ENCODE results near the gene SGCA. TPM values are rescaled to one million over a fixed set of nuclear protein-coding genes. Genes with fewer than 3 reads are reported as not detected.

The SGCA gene
- total RNA-seq, 1 donor from 2014 or later, result 159 TPM

DNA sequence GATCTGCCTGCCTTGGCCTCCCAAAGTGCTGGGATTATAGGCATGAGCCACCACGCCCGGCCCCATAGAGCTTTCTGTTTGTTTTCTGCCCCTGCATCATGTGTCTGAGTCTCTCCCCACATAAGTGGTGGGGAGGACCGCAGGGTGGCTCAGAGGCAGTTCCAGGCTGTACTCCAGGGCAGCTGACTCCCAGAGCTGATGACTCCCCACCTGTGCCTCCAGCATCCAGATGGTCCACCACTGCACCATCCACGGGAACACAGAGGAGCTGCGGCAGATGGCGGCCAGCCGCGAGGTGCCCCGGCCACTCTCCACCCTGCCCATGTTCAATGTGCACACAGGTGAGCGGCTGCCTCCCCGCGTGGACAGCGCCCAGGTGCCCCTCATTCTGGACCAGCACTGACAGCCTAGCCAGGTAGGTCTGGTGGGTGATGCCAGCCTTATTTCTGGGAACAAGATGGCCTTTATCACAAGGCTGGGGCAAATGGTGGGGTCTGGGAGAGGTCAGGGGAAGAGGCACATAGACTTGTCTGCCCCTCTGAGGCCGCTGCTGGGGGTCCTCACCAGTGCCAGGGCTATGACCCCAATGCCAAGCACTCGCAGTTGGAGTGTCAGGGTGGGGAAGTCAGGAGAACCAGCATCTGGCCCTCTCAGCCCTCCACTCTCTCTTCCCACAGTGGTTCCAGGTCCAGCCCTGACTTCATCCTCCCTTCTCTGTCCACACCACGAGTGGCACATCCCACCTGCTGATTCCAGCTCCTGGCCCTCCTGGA lies 9.4 kb downstream of the SGCA start:
- intact Hi-C loops (cut with DNase I), result no loop called here
- no peak for DNase-seq (ENCODE audit: low spot score)

DNA sequence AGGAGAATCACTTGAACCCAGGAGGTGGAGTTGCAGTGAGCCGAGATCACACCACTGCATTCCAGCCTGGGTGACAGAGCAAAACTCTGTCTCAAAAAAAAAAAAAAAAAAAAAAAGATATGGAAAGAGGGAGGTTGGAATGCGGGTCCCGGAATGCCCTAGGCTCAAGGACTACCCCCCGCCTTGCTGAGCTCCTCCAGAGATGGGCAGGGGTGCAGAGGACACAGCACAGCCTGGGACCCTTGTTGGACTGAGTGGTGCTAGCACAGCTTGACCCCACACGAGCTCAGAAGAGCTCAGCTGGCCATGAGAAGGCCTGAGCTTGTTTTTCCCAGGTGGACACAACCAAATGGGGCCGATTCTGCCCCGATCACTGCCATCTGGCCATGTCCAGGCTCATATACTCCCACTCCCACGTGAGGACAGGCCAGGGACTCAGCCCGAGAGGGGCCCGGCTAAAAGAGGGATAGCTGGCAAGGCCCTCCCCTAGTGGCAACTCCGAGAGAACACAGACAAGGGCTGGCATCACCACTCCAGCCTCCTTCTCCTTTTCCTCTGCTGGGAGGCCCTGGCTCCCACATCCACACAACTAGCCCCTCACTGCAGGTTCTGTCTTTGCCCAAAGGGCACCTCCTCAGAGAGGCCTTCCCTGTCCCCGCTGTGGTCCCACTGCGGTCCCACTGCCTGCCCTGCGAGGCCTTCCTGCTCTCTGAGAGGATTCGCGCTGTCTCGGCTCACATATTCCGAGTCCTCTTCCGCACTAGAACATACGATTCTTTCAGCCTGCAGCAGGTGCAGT lies 11.0 kb downstream of the SGCA start:
- intact Hi-C loops (cut with DNase I), result no loop called here
- DNase-seq (ENCODE audit: low spot score), result no peak

- intact Hi-C loops (cut with DNase I), result no loop called here
- no peak for DNase-seq (ENCODE audit: low spot score)
Observed at GRCh38 chr17:50177476-50177875, 11.7 kb downstream of the SGCA start.

DNA sequence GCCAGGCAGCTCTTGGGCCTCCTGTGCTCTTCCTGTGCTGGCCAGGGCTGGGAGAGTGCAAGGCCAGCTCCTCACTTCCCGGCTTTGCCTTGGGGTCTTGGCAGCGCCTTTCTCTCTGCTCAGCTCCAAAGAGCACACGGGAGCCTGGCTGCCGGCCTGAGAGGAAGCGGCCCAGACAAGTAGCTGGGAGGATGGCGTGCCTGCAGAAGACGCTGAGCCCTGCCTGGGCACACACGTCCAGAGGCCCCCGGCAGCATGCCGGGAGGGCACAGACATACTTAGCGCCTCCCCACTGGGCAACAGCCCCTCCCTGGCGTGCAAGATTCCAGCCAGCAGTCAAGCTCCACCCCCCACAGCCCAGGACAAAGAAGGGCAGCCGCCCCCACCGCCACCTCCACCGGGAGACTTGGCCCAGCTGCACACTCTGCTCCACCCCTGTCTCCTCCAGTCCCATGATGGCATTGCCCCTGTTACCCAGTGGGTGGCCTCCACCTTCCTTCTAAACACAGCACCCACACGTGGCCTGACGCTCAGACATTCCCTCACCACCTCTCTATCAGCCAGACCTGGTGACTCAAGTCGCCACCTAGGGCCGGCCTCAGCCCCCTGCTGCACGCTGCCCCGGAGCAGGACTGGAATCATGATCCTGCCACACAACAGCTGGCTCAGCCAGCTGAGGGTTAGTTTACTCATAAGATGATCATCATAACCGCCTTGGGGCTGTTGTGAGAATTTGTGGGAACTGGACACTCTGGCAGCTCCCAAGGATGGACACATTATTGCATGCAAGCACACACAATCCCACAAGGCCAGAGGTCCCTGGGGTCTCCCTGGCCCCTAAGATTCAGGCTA lies 12.4 kb downstream of the SGCA start:
- peak; percentile 93 for DNase-seq (ENCODE audit: low spot score)
- intact Hi-C loops (cut with DNase I), result no loop called here

- DNase-seq (ENCODE audit: low spot score), result no peak
- intact Hi-C loops (cut with DNase I), result no loop called here
Observed at GRCh38 chr17:50180111-50180510, 14.3 kb downstream of the SGCA start.

- intact Hi-C loops (cut with DNase I), result no loop called here
- no peak for DNase-seq (ENCODE audit: low spot score)
Observed at GRCh38 chr17:50180620-50181019, 14.8 kb downstream of the SGCA start.

GRCh38 chr17:50181144-50181543 lies 15.3 kb downstream of the SGCA start:
- DNase-seq (ENCODE audit: low spot score), result no peak

GRCh38 chr17:50181591-50182560 lies 16.1 kb downstream of the SGCA start:
- DNase-seq (ENCODE audit: low spot score), result no peak
- intact Hi-C loops (cut with DNase I), result no loop called here

More at GRCh38 chr17:50181144-50181543, 15.3 kb downstream of the SGCA start:
- intact Hi-C loops (cut with DNase I), result no loop called here

GRCh38 chr17:50182783-50183420 lies 17.1 kb downstream of the SGCA start:
- DNase-seq (ENCODE audit: low spot score), result no peak
- intact Hi-C loops (cut with DNase I), result no loop called here

GRCh38 chr17:50183421-50183994 lies 17.7 kb downstream of the SGCA start:
- no peak for DNase-seq (ENCODE audit: low spot score)
- intact Hi-C loops (cut with DNase I), result no loop called here

DNA sequence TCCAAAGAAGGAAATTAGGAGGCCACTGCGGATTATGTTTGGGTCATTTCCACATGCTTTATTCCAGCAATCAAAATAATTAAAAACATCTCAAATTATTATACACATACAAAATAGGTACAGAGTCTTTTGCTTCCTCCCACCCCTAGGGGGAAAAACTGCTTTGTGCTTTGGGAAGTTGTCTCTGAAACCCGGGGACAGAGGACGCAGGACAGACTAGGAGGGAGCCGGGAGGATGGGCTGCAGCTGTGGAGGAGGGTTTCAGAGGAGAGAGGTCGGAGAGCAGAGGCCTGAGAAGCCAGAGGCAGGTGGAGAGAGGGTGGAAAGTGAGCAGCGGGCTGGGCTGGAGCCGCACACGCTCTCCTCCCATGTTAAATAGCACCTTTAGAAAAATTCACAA lies 18.3 kb downstream of the SGCA start:
- intact Hi-C loops (cut with DNase I), result no loop called here
- no peak for DNase-seq (ENCODE audit: low spot score)

DNA sequence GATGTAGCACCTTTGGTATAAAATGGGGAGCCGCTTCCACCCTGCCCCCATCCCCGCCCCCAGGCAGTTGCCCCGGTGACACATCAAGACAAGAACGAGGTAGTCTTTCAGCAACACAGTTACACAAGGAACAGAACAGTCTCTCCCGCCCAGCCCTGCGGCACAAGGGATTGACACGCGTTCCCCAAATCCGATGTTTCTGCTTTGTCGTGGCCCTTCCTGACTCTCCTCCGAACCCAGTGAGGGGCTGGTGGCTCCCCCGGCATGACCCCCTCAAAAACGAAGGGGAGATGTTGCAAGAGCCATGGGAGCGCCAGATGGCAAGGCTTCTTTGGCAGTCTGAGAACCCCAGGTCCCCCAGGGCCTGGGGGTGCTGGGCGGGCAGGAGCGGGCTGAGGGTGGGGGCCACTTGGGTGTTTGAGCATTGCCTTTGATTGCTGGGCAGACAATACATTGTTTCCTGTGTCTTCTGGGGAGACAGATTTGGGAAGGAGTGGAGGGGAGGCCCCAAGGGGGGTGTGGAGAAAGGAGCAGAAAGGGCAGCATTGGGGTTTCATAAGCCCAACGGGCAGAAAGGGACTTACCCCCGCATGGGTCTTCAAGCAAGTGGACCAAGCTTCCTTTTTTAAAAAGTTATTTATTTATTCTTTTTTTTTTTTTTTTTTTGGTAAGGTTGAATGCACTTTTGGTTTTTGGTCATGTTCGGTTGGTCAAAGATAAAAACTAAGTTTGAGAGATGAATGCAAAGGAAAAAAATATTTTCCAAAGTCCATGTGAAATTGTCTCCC lies 19.0 kb downstream of the SGCA start:
- DNase-seq (ENCODE audit: low spot score), result no peak
- intact Hi-C loops (cut with DNase I), result no loop called here

DNA sequence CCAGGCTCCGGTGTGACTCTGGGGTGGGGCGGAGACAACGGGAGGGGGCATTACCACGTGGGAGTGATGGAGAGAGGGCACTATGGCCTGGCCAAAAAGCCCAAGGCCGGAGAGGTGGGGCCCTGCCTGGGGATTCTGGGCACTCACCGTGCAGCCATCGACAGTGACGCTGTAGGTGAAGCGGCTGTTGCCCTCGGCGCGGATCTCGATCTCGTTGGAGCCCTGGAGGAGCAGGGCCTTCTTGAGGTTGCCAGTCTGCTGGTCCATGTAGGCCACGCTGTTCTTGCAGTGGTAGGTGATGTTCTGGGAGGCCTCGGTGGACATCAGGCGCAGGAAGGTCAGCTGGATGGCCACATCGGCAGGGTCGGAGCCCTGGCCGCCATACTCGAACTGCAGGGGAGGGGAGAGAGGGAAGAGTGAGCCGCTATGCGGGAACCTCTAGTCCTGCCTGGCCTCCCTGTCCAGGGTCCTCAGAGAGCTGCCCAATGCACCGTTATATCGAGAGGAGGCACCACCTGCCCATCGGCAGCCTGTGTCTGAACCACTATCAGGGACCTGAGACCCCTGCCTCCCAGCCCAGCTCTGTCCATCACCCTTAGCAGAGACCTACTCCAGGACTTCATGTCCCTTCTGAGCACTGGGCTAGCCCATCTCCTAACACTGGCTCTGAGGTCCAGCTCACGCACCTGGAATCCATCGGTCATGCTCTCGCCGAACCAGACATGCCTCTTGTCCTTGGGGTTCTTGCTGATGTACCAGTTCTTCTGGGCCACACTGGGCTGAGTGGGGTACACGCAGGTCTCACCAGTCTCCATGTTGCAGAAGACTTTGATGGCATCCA lies 20.0 kb downstream of the SGCA start:
- no peak for DNase-seq (ENCODE audit: low spot score)
- intact Hi-C loops (cut with DNase I), result no loop called here

DNA sequence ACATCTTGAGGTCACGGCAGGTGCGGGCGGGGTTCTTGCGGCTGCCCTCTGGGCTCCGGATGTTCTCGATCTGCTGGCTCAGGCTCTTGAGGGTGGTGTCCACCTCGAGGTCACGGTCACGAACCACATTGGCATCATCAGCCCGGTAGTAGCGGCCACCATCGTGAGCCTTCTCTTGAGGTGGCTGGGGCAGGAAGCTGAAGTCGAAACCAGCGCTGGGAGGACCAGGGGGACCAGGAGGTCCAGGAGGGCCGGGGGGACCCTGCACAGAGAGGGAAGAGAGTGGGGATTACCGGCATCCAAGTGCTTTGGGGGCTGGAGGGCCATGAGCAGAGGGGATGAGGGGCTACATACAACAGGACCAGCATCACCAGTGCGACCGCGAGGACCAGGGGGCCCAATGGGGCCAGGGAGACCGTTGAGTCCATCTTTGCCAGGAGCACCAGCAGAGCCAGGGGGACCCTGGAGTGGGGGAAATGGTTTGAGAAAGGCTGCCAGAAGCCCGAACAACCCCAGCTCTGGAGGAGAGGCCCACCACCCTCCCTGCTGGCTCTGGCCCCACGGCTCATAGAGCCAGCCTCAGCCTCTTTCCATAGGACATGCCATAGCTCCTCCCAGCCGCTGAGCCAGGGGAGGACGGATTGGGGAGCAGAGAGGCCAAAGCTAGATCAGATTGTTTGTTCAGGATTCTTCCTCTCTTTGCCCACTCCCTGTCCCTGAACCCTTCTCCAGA lies 21.0 kb downstream of the SGCA start:
- no peak for DNase-seq (ENCODE audit: low spot score)
- intact Hi-C loops (cut with DNase I), result no loop called here

GRCh38 chr17:50187394-50187725 lies 21.6 kb downstream of the SGCA start:
- DNase-seq (ENCODE audit: low spot score), result no peak
- intact Hi-C loops (cut with DNase I), result no loop called here

Data from cardiac septum (tissue), 1 donor.